KMS-11 (cell line): ENCODE results near the gene XPA.

ENCODE experiments used
- H2AFZ ChIP-seq: fragments of 200-600 bp; sonication (generic); 2 replicates; pipeline ENCODE4 v1.6.1; 2016; ENCODE audit warnings: antibody characterized with exemption, mixed run types, low read depth
- H3K27ac ChIP-seq: fragments of 200-600 bp; sonication (generic); 2 replicates; pipeline ENCODE4 v1.6.1; 2016; ENCODE audit warnings: mild to moderate bottlenecking, mixed run types
- H3K27me3 ChIP-seq: fragments of 200-600 bp; sonication (generic); 2 replicates; pipeline ENCODE4 v1.6.1; 2017; ENCODE audit warnings: mild to moderate bottlenecking, low read depth, mixed run types, moderate library complexity; ENCODE audit not compliant: insufficient read depth
- H3K36me3 ChIP-seq: fragments of 200-600 bp; sonication (generic); 2 replicates; pipeline ENCODE4 v1.6.1; 2017; ENCODE audit warnings: mild to moderate bottlenecking, mixed run types; ENCODE audit not compliant: insufficient read depth
- H3K4me1 ChIP-seq: fragments of 200-600 bp; sonication (generic); 2 replicates; pipeline ENCODE4 v1.6.1; 2016; ENCODE audit warnings: mild to moderate bottlenecking, low read depth, mixed run types; ENCODE audit not compliant: poor library complexity, severe bottlenecking
- H3K4me2 ChIP-seq: fragments of 200-600 bp; sonication (generic); 2 replicates; pipeline ENCODE4 v1.7.0; 2016; ENCODE audit warnings: mild to moderate bottlenecking, mixed run types
- H3K4me3 ChIP-seq: fragments of 200-600 bp; sonication (generic); IDR thresholded peaks from 2 replicates; pipeline ENCODE4 v1.6.1; 2017; ENCODE audit warnings: low read depth, low read length, mixed read lengths; ENCODE audit not compliant: insufficient read depth
- H3K79me2 ChIP-seq: fragments of 200-600 bp; sonication (generic); 2 replicates; pipeline ENCODE4 v1.6.1; 2016; ENCODE audit warnings: low read depth, mixed run types; ENCODE audit not compliant: insufficient read depth
- H3K9ac ChIP-seq: fragments of 200-600 bp; sonication (generic); 2 replicates; pipeline ENCODE4 v1.6.1; 2016; ENCODE audit warnings: mild to moderate bottlenecking, mixed run types
- H4K20me1 ChIP-seq: fragments of 200-600 bp; sonication (generic); 2 replicates; pipeline ENCODE4 v1.6.1; 2016; ENCODE audit warnings: mild to moderate bottlenecking, mixed run types; ENCODE audit not compliant: insufficient read depth
- TF ChIP-seq, protein P1 (sequence below): fragments of 200-600 bp; sonication (generic); conservative IDR thresholded peaks from 2 replicates; pipeline ENCODE4 v1.6.1; 2017; ENCODE audit warnings: low read depth, mild to moderate bottlenecking, antibody characterized with exemption, low read length, moderate library complexity, mixed read lengths

Gene XPA

DNA sequence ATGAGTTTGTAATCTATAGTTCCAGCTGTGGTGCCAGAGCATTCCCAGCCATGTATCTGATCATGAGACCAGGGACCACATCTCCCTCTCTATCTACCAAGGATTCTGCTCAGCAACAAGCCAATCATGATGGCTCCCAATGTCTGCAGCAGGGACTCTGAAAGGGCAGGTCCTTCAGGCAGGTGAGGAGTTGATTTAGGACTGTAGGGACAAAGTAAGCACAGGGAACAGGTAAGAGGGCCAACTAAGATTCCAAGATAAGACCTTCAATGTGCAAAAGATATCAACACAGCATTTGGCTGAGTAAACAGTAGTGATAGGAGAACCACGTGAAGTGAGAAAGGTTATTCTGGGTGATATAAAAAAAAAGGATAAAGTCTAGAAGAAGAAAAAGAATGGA, 8.5 kb downstream of the XPA start:
- H3K79me2 ChIP-seq, result peaks cover under 1% of the 10 kb centered on the region; the same call in 1 of the 2 replicates

DNA sequence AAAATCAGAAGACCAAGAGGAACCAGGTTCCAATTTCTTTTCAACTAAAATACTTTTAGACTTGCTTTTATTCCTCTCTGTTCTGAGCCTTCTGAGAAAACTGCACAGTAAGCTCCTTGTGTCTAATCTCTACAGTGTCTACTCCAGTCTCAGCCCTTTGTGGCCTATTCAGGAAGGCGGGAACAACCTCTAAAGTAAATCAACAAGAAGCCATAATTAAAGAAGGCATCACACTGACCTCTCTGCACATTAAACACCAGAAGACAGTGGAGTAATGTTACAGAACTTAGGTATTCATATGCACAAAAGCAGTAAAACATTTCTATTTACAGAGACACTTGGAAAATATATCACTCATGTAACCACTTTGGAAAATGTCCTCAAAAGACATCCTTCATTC, 14.9 kb downstream of the XPA start:
- no peak overlapping the region for H3K4me3 ChIP-seq
- no peak overlapping the region for H3K4me2 ChIP-seq
- no peaks in the 10 kb centered on the region for H3K27me3 ChIP-seq
- no peaks in the 10 kb centered on the region for H4K20me1 ChIP-seq
- no peaks in the 10 kb centered on the region for H3K79me2 ChIP-seq
- H3K27ac ChIP-seq, result no peak overlapping the region
- no peak overlapping the region for H3K9ac ChIP-seq
- no peaks in the 10 kb centered on the region for H3K4me1 ChIP-seq
- H3K36me3 ChIP-seq, result peaks cover 11% of the 10 kb centered on the region; the same call in 1 of the 2 replicates
- no peak overlapping the region for H2AFZ ChIP-seq
- TF ChIP-seq, protein P1, sequence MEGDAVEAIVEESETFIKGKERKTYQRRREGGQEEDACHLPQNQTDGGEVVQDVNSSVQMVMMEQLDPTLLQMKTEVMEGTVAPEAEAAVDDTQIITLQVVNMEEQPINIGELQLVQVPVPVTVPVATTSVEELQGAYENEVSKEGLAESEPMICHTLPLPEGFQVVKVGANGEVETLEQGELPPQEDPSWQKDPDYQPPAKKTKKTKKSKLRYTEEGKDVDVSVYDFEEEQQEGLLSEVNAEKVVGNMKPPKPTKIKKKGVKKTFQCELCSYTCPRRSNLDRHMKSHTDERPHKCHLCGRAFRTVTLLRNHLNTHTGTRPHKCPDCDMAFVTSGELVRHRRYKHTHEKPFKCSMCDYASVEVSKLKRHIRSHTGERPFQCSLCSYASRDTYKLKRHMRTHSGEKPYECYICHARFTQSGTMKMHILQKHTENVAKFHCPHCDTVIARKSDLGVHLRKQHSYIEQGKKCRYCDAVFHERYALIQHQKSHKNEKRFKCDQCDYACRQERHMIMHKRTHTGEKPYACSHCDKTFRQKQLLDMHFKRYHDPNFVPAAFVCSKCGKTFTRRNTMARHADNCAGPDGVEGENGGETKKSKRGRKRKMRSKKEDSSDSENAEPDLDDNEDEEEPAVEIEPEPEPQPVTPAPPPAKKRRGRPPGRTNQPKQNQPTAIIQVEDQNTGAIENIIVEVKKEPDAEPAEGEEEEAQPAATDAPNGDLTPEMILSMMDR, result no peak

More for the DNA sequence above, 8.5 kb downstream of the XPA start:
- Histone ChIP-seq H3K4me2 (no peak overlapping the region), H3K4me3 (no peak overlapping the region), H4K20me1 (no peaks in the 10 kb centered on the region), H3K27ac (no peak overlapping the region), H3K36me3 (peaks cover 9% of the 10 kb centered on the region; the same call in 1 of the 2 replicates), H3K9ac (no peak overlapping the region), H2AFZ (no peak overlapping the region), H3K4me1 (peaks cover under 1% of the 10 kb centered on the region), H3K27me3 (no peaks in the 10 kb centered on the region)
- TF ChIP-seq, protein P1, result no peak

DNA sequence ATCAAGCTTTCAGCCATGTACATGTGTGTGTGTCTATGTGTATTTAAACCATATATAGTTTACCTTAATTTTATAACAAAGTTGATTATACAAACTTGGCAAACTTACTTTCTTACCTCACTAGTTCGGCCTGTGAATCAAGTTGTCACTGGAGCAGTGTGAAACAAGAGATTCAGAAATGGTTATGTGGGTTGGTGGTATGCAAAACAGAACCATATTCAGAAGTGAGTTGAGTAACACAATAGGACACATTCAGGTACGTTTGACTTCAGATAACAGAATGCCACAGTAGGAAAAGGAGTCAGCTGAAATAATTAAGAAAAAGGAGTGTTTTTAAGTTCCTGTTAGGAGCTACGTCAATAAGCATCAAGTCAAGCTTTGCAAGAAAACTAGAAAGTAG, 21.5 kb downstream of the XPA start:
- Histone ChIP-seq H3K79me2 (no peaks in the 10 kb centered on the region), H3K36me3 (peaks cover 22% of the 10 kb centered on the region; the same call in 1 of the 2 replicates), H2AFZ (no peak overlapping the region), H3K4me2 (peak overlapping the region; percentile 21; the same call in 1 of the 2 replicates), H3K4me1 (peaks cover 10% of the 10 kb centered on the region), H3K27me3 (no peaks in the 10 kb centered on the region), H3K4me3 (no peak overlapping the region), H4K20me1 (no peaks in the 10 kb centered on the region), H3K9ac (no peak overlapping the region), H3K27ac (no peak overlapping the region)
- TF ChIP-seq, protein P1, result no peak

DNA sequence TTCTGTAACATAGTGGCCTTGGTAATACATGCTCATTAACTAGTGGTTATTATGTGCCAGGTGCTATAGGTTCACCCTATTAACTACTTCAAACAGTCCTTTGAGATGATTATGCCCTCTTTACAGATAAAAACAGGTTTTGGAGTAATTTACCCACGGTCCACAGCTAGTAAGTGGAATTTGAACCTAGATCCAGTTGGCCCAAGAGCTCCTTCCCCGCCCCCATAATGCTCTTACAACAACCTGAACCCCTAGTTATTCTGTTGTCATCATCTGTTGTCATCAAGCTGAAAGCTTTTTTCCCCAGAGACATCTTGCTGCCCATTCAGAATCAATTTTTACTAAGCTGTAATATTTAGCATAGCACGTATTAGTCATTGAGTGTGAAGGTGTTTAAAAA, 23.2 kb downstream of the XPA start:
- H3K4me1 ChIP-seq, result peaks cover 10% of the 10 kb centered on the region
- no peaks in the 10 kb centered on the region for H4K20me1 ChIP-seq
- no peak overlapping the region for H3K4me3 ChIP-seq
- H3K9ac ChIP-seq, result no peak overlapping the region
- H3K36me3 ChIP-seq, result peaks cover 24% of the 10 kb centered on the region; the same call in 1 of the 2 replicates
- H3K27ac ChIP-seq, result no peak overlapping the region
- H3K4me2 ChIP-seq, result no peak overlapping the region
- H3K79me2 ChIP-seq, result no peaks in the 10 kb centered on the region
- TF ChIP-seq, protein P1, result no peak
- no peaks in the 10 kb centered on the region for H3K27me3 ChIP-seq
- H2AFZ ChIP-seq, result no peak overlapping the region
